GM23248 (cell line): ENCODE data around the gene PEX14. TPM values are rescaled to one million over a fixed set of nuclear protein-coding genes. Genes with fewer than 3 reads are reported as not detected.

ENCODE experiments used
- DNase-seq: peaks from one replicate; pipeline ENCODE4 v3.0.0-alpha.2; 2015
- H2AFZ ChIP-seq: fragments of 200-600 bp; sonication (generic); 2 replicates; pipeline ENCODE4 v1.6.1; 2016; ENCODE audit warnings: antibody characterized with exemption
- H3F3A ChIP-seq: fragments of 200-600 bp; sonication (generic); 2 replicates; pipeline ENCODE4 v1.6.1; 2016; ENCODE audit warnings: mild to moderate bottlenecking, antibody characterized with exemption, mixed run types; ENCODE audit not compliant: insufficient read depth
- H3K27ac ChIP-seq: fragments of 200-600 bp; sonication (generic); 2 replicates; pipeline ENCODE4 v1.5.1; 2016; ENCODE audit warnings: mild to moderate bottlenecking
- H3K27me3 ChIP-seq: fragments of 200-600 bp; sonication (generic); replicated peaks from 2 replicates; pipeline ENCODE4 v1.6.1; 2016; ENCODE audit warnings: mild to moderate bottlenecking; ENCODE audit not compliant: insufficient read depth
- H3K36me3 ChIP-seq: fragments of 200-600 bp; sonication (generic); 2 replicates; pipeline ENCODE4 v1.6.1; 2016; ENCODE audit warnings: low read depth, mild to moderate bottlenecking
- H3K4me1 ChIP-seq: fragments of 200-600 bp; sonication (generic); 2 replicates; pipeline ENCODE4 v1.6.1; 2016; ENCODE audit warnings: mild to moderate bottlenecking; ENCODE audit not compliant: insufficient read depth
- H3K4me2 ChIP-seq: fragments of 200-600 bp; sonication (generic); one replicate; pipeline ENCODE4 v1.6.1; 2016; ENCODE audit warnings: mild to moderate bottlenecking; ENCODE audit not compliant: unreplicated experiment
- H3K4me3 ChIP-seq: fragments of 200-600 bp; sonication (generic); 2 replicates; pipeline ENCODE4 v1.5.1; 2016; ENCODE audit warnings: mild to moderate bottlenecking
- H3K79me2 ChIP-seq: fragments of 200-600 bp; sonication (generic); 2 replicates; pipeline ENCODE4 v1.6.1; 2016; ENCODE audit warnings: mild to moderate bottlenecking; ENCODE audit not compliant: insufficient read depth
- H3K9ac ChIP-seq: fragments of 200-600 bp; sonication (generic); 2 replicates; pipeline ENCODE4 v1.6.1; 2016; ENCODE audit warnings: mild to moderate bottlenecking
- H3K9me2 ChIP-seq: fragments of 200-600 bp; sonication (generic); 2 replicates; pipeline ENCODE4 v1.6.1; 2016; ENCODE audit warnings: mixed run types, mild to moderate bottlenecking, moderate library complexity; ENCODE audit not compliant: insufficient read depth
- H3K9me3 ChIP-seq: fragments of 200-600 bp; sonication (generic); one replicate; pipeline ENCODE4 v1.6.1; 2017; ENCODE audit warnings: low read depth
- H4K20me1 ChIP-seq: fragments of 200-600 bp; sonication (generic); 2 replicates; pipeline ENCODE4 v1.6.0; 2016; ENCODE audit not compliant: insufficient read depth
- EZH2 ChIP-seq: fragments of 200-600 bp; sonication (generic); IDR thresholded peaks from 2 replicates; pipeline ENCODE4 v1.6.1; 2018; ENCODE audit warnings: antibody characterized with exemption, mild to moderate bottlenecking; ENCODE audit not compliant: insufficient read depth, poor library complexity, severe bottlenecking
- EZH2phosphoT487 ChIP-seq: fragments of 200-600 bp; sonication (generic); IDR thresholded peaks from 2 replicates; pipeline ENCODE4 v1.6.1; 2018; ENCODE audit warnings: antibody characterized with exemption, moderate library complexity, mild to moderate bottlenecking, low read depth; ENCODE audit not compliant: insufficient read depth
- WGBS, 2 experiments: methylation state at CpG; one replicate each; pipeline ENCODE4 v1.1.6; 2015 to 2017; ENCODE audit warnings: low lambda C conversion rate in 2 of 2, low coverage in 1 of 2; ENCODE audit errors: missing lambda C conversion rate in 2 of 2; 5-methylcytosine and 5-hydroxymethylcytosine counted together
- in situ Hi-C: fragments of 300-500 bp; cut with MboI; formaldehyde crosslinking; loops from 2 replicates; pipeline ENCODE4 v1.15.0; 2020
- polyA plus RNA-seq: library from polyadenylated mRNA; unstranded; fragments of >200 nt; fragmentation: Nextera tagmentation; extraction: Ambion mirVana; gene quantifications from 2 replicates; pipeline ENCODE4 v1.2.1, GENCODE V29; 2016
- total RNA-seq: library from RNA; depleted of rRNA; stranded (reverse); fragments of >200 nt; shearing (Covaris generic); gene quantifications from 2 replicates; pipeline ENCODE4 v1.2.3, GENCODE V29; 2014

The PEX14 gene
- total and polyA plus RNA-seq, 2 experiments from 2014 or later = 13.9 to 20.1 TPM

DNA sequence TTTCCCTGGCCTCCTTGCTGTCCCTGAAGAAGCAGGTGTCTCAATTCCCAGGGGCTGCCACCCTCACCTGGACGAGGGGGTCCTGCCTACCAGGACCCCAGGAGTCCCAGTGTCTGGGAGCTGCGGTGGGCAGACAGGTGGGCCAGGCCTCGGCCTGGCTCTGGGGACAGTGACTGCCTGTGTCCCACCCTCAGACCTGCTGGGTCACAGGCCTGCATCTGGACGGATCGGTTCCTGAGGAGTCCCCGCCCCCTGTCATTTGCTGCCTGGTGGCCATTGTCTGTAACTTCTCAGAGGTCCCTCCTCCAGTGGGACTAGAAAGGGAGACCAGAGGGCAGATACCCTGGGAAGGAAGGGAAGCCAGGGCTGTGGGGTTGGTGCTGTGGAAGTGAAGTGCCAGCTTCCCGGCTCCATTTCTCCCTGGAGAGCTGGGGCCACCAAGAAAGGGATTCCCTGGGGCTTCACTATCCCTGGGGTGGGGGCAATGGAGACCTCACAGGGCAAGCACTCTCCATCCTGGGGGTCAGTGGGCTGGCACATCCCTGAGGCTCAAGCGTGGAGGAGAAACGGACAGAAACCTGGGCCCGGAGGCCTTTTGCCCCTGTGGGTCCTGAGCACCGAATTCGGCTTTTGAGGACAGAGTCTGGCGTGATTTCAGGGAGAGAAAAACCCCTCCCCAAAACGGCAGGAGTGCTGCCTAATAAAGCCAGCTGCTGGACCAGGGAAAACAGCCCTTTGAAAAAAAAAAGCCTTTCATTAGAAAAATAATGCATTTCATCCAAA is 157.3 kb downstream of the PEX14 start:
- Histone ChIP-seq H3K36me3 (no peaks in the 10 kb centered on the region), H3K9me3 (no peaks in the 10 kb centered on the region), H2AFZ (no peak overlapping the region), H4K20me1 (no peaks in the 10 kb centered on the region), H3K9ac (no peak overlapping the region), H3K9me2 (no peaks in the 10 kb centered on the region), H3K27ac (no peak overlapping the region), H3K4me2 (no peak overlapping the region), H3K27me3 (no peaks in the 10 kb centered on the region), H3K4me3 (no peak overlapping the region), H3F3A (no peaks in the 10 kb centered on the region), H3K4me1 (peaks cover 18% of the 10 kb centered on the region), H3K79me2 (no peaks in the 10 kb centered on the region)
- DNase-seq = no peak
- in situ Hi-C loops = no loop called here
- WGBS, 2 experiments = 86% methylated on average over 14 of the region's 14 CpGs
- TF ChIP-seq EZH2 = no peak
- no peak for TF ChIP-seq EZH2phosphoT487

DNA sequence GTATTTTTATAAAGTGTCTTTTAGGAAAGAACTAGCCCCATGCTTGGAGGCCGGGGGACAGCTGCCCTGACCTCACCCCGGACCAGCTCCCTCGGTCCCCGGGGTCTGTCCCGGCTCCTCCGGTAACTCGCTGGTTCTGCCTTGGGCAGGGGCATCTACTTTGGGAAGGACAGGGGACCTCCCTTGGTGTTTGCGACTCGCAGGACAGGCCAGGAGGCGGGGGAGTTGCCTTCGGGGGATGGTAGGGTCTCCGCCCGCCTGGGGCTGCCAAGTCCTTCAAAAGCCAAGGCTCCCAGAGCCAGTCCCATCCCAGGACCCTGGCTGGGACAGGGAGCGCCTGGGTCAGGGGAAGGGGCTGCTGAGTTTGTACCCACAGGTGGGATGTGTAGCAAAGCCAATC is 157.9 kb downstream of the PEX14 start:
- no peak for TF ChIP-seq EZH2phosphoT487
- TF ChIP-seq EZH2 = no peak
- Histone ChIP-seq H3F3A (no peaks in the 10 kb centered on the region), H3K36me3 (no peaks in the 10 kb centered on the region), H3K27me3 (no peaks in the 10 kb centered on the region), H3K9me3 (no peaks in the 10 kb centered on the region), H2AFZ (no peak overlapping the region), H3K79me2 (no peaks in the 10 kb centered on the region), H3K9me2 (no peaks in the 10 kb centered on the region), H4K20me1 (no peaks in the 10 kb centered on the region), H3K4me3 (no peak overlapping the region), H3K4me1 (peaks cover 18% of the 10 kb centered on the region), H3K9ac (no peak overlapping the region), H3K4me2 (no peak overlapping the region), H3K27ac (no peak overlapping the region)
- WGBS, 2 experiments = 88 to 93% methylated on average over 13 to 14 of the region's 14 CpGs
- DNase-seq = no peak
- in situ Hi-C loops = no loop called here

DNA sequence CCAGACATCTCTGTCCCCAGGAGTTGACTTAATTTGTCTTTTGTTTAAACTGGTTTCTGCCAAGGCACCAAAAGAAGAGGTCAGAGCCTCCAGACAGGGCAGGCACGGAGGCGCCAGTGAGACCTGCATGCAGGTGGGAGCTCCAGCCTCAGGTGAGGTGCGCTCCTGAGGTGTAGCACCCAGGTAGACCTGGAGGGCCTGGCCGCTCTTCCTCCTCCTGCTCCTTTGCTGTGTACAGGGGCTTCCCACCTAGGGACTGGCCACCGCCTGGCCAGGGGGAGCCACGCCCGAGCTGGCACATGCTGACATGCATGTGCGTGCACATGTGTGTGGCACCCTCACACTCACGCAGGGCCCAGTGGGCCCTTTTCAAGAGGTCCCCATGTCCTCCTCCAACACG is 158.7 kb downstream of the PEX14 start:
- no peaks in the 10 kb centered on the region for H3F3A ChIP-seq
- peaks cover 18% of the 10 kb centered on the region for H3K4me1 ChIP-seq
- no peaks in the 10 kb centered on the region for H3K9me2 ChIP-seq
- H3K9me3 ChIP-seq = no peaks in the 10 kb centered on the region
- no peak overlapping the region for H2AFZ ChIP-seq
- DNase-seq = no peak
- in situ Hi-C loops = no loop called here
- 98 to 99% methylated on average over 10 of the region's 10 CpGs for WGBS, 2 experiments
- H3K79me2 ChIP-seq = no peaks in the 10 kb centered on the region
- H3K27me3 ChIP-seq = no peaks in the 10 kb centered on the region
- no peak overlapping the region for H3K27ac ChIP-seq
- H3K9ac ChIP-seq = no peak overlapping the region
- TF ChIP-seq EZH2phosphoT487 (no peak), EZH2 (no peak)
- no peak overlapping the region for H3K4me2 ChIP-seq
- no peak overlapping the region for H3K4me3 ChIP-seq
- H3K36me3 ChIP-seq = no peaks in the 10 kb centered on the region
- no peaks in the 10 kb centered on the region for H4K20me1 ChIP-seq

DNA sequence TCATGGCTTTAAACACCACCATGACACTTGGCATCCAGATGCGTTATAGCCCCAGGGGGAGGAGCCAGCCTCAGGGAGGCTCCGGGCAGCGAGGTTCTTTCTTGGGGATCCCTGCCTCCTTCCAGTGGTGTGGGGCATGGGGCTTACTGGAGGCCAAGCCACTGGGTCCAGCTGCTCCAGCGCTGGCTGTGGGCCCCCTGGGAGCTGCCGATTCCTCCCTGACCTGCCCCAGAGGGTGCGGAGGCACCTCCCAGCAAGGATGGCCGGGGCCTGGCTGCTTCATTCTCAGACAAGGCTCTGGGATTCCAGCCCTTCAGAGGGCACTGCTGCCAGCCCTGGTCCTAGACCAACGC is 159.3 kb downstream of the PEX14 start:
- Histone ChIP-seq H3K4me2 (no peak overlapping the region), H3K9me2 (no peaks in the 10 kb centered on the region), H3K4me3 (no peak overlapping the region), H3K9me3 (no peaks in the 10 kb centered on the region), H3F3A (no peaks in the 10 kb centered on the region), H2AFZ (no peak overlapping the region), H3K27ac (peak overlapping the region; percentile 81), H3K9ac (no peak overlapping the region; the same call in 1 of the 2 replicates), H3K79me2 (no peaks in the 10 kb centered on the region), H3K27me3 (no peaks in the 10 kb centered on the region), H3K36me3 (no peaks in the 10 kb centered on the region), H4K20me1 (no peaks in the 10 kb centered on the region), H3K4me1 (peaks cover 18% of the 10 kb centered on the region)
- WGBS, 2 experiments = 91 to 98% methylated on average over 8 of the region's 8 CpGs
- TF ChIP-seq EZH2phosphoT487 (no peak), EZH2 (no peak)
- no peak for DNase-seq
- in situ Hi-C loops = no loop called here
